HepG2 (cell line): Measurements from ENCODE around the gene XRCC1. TPM values are rescaled to one million over a fixed set of nuclear protein-coding genes. Genes with fewer than 3 reads are reported as not detected.

Experiments
- ATAC-seq: fragments of 200-7000 bp; cut with Tn5 transposase; 3 replicates; pipeline ENCODE4 v1.9.1; 2020; ENCODE audit warnings: mild to moderate bottlenecking, moderate library complexity
- BruUV-seq: library from RNA; stranded (reverse); fragments of 400-500 nt; replicated peaks from 2 replicates; lab custom pipeline; 2021; lab: Mats Ljungman, UMichigan
- CTCF ChIA-PET: fragments of 300-600 bp; formaldehyde crosslinking; extraction: SDS; loops from one replicate; lab custom pipeline; 2021; ENCODE audit warnings: low total read pairs, inconsistent platforms, low intra/inter-chr PET ratio; lab: Yijun Ruan, JAX
- POLR2A ChIA-PET: fragments of 350-600 bp; sonication (Branson Sonifier 250); formaldehyde crosslinking; loops from one replicate; lab custom pipeline; 2020; ENCODE audit warnings: antibody characterized with exemption, inconsistent platforms; lab: Yijun Ruan, JAX
- DNase-seq: peaks from one replicate; pipeline ENCODE4 v3.0.0-alpha.2; 2015; ENCODE audit warnings: low spot score
- FAIRE-seq: peaks from 3 replicates; lab custom pipeline; 2011; peaks lifted over from hg19 to GRCh38; lab: Jason Lieb, UNC
- H2AFZ ChIP-seq: one replicate; pipeline ENCODE4 v1.6.1; 2011; ENCODE audit warnings: low read length, inconsistent platforms
- H3K27ac ChIP-seq: fragments of 300-600 bp; 3 replicates; pipeline ENCODE4 v1.8.0; 2011; ENCODE audit warnings: mixed run types, mild to moderate bottlenecking, mixed read lengths, low read length, inconsistent platforms; ENCODE audit not compliant: insufficient read depth; ENCODE audit errors: extremely low read length
- H3K27me3 ChIP-seq, 2 experiments: fragments of 200-600 bp in 1 of 2; 2 replicates in 1 of 2; 3 replicates in 1 of 2; pipeline versions ENCODE4 v1.6.0 to v1.8.0; 2011; ENCODE audit warnings: low read length in 2 of 2, mild to moderate bottlenecking in 2 of 2, moderate library complexity in 2 of 2, inconsistent platforms in 1 of 2; ENCODE audit not compliant: insufficient read depth in 2 of 2, control insufficient read depth in 1 of 2
- H3K36me3 ChIP-seq, 2 experiments: fragments of 200-600 bp in 1 of 2; replicated peaks in 1 of 2; 2 replicates in 1 of 2; 3 replicates in 1 of 2; pipeline versions ENCODE4 v1.5.1 to v1.8.0; 2011; ENCODE audit warnings: low read length in 2 of 2, inconsistent platforms in 1 of 2; ENCODE audit not compliant: insufficient read depth in 2 of 2, control insufficient read depth in 1 of 2
- H3K4me1 ChIP-seq: 2 replicates; pipeline ENCODE4 v1.5.1; 2012; ENCODE audit warnings: low read length, inconsistent platforms; ENCODE audit not compliant: insufficient read depth
- H3K4me2 ChIP-seq: 2 replicates; pipeline ENCODE4 v1.6.0; 2011; ENCODE audit warnings: low read depth, low read length, inconsistent platforms
- H3K4me3 ChIP-seq, 3 experiments: fragments of 200-600 bp in 1 of 3; sonication (generic), shearing (Covaris generic) in 1 of 3; replicated peaks in 1 of 3; 2 replicates each; pipeline ENCODE4 v1.5.1; 2011 to 2016; ENCODE audit warnings: low read length in 3 of 3, inconsistent platforms in 2 of 3, low read depth in 2 of 3, mild to moderate bottlenecking in 2 of 3, control low read depth in 1 of 3, mixed read lengths in 1 of 3; ENCODE audit not compliant: insufficient read depth in 1 of 3
- H3K79me2 ChIP-seq: one replicate; pipeline ENCODE4 v1.6.1; 2011; ENCODE audit warnings: low read length, inconsistent platforms; ENCODE audit not compliant: insufficient read depth
- H3K9ac ChIP-seq: 2 replicates; pipeline ENCODE4 v1.6.0; 2011; ENCODE audit warnings: mild to moderate bottlenecking, low read depth, low read length, inconsistent platforms; ENCODE audit not compliant: insufficient read depth
- H3K9me3 ChIP-seq: 2 replicates; pipeline ENCODE4 v1.5.1; 2012; ENCODE audit warnings: mild to moderate bottlenecking, low read length
- H4K20me1 ChIP-seq: 2 replicates; pipeline ENCODE4 v1.6.0; 2011; ENCODE audit warnings: inconsistent platforms, mild to moderate bottlenecking, low read length, moderate library complexity; ENCODE audit not compliant: insufficient read depth
- WGBS: methylation state at CpG from one replicate; pipeline ENCODE4 v1.1.6; 2017; ENCODE audit warnings: low lambda C conversion rate; 5-methylcytosine and 5-hydroxymethylcytosine counted together
- in situ Hi-C: cut with HindIII; loops from 2 replicates; pipeline ENCODE4 v1.10.0; 2017; ENCODE audit warnings: low pct_unique_long_range_greater_than_20kb; ENCODE audit not compliant: extremely low pct_ligation_motif_present
- intact Hi-C: fragments of 100-400 bp; cut with micrococcal nuclease; formaldehyde crosslinking; loops from one replicate; pipeline ENCODE4 v1.10.0; 2022; ENCODE audit not compliant: unreplicated experiment
- polyA plus RNA-seq, 8 experiments: library from polyadenylated mRNA; depleted of rRNA in 3 of 8; stranded (reverse) in 7 of 8; unstranded in 1 of 8; fragments of >200 nt; fragmentation: Illumina TruSeq in 4 of 8; extraction: Trizol in 4 of 8; gene quantifications; 2 replicates each; pipeline versions ENCODE4 v1.2.1 to v1.2.3, GENCODE V29; 2011 to 2016; ENCODE audit warnings: low read depth in 4 of 8, missing spikeins in 1 of 8, mixed read lengths in 1 of 8; ENCODE audit not compliant: insufficient read depth in 1 of 8
- total RNA-seq, 5 experiments: library from RNA; depleted of rRNA; stranded (reverse); fragments of >200 nt; fragmentation: Illumina TruSeq; extraction: Trizol; gene quantifications; 2 replicates each; pipeline ENCODE4 v1.2.3, GENCODE V29; 2016; ENCODE audit warnings: low read depth in 1 of 5
- TF ChIP-seq, protein P1 (sequence below): sonication (generic); formaldehyde crosslinking; IDR thresholded peaks from 2 replicates; pipeline ENCODE4 v1.4.0; 2020; ENCODE audit warnings: missing genetic modification reagents, borderline replicate concordance

The XRCC1 gene
- total and polyA plus RNA-seq, 2 of the 13 experiments (the other 11 are each of a cell fraction or from before 2014, with no cell fraction given) = 24.7 to 26.3 TPM

GRCh38 chr19:43622070-43622469 is 46.7 kb upstream of the XRCC1 start:
- Histone ChIP-seq H3K9ac (no peak overlapping the region), H3K79me2 (peaks cover 11% of the 10 kb centered on the region), H4K20me1 (no peaks in the 10 kb centered on the region), H3K27ac (no peak overlapping the region), H2AFZ (no peak overlapping the region), H3K36me3 (peaks cover 0 to 2% of the 10 kb centered on the region in 2 experiments; a peak in 1 of 5 replicates), H3K4me1 (peaks cover 24% of the 10 kb centered on the region), H3K4me2 (no peak overlapping the region), H3K9me3 (no peaks in the 10 kb centered on the region), H3K4me3 (no peak overlapping the region), H3K27me3 (no peaks in the 10 kb centered on the region)
- ATAC-seq = no peak
- intact Hi-C loops (no loop called here), in situ Hi-C loops (no loop called here)
- BruUV-seq = no TSS peak
- DNase-seq = no peak
- POLR2A ChIA-PET = interaction anchor here (1.0 kb wide), 1 partner anchor 26 kb away, joined by 3 read pairs; the partner anchor contains the start of genes IRGQ and ZNF576
- FAIRE-seq = no peak
- 88% methylated on average over 4 of the region's 4 CpGs for WGBS
- CTCF ChIA-PET = no interaction called here
- TF ChIP-seq, protein P1, sequence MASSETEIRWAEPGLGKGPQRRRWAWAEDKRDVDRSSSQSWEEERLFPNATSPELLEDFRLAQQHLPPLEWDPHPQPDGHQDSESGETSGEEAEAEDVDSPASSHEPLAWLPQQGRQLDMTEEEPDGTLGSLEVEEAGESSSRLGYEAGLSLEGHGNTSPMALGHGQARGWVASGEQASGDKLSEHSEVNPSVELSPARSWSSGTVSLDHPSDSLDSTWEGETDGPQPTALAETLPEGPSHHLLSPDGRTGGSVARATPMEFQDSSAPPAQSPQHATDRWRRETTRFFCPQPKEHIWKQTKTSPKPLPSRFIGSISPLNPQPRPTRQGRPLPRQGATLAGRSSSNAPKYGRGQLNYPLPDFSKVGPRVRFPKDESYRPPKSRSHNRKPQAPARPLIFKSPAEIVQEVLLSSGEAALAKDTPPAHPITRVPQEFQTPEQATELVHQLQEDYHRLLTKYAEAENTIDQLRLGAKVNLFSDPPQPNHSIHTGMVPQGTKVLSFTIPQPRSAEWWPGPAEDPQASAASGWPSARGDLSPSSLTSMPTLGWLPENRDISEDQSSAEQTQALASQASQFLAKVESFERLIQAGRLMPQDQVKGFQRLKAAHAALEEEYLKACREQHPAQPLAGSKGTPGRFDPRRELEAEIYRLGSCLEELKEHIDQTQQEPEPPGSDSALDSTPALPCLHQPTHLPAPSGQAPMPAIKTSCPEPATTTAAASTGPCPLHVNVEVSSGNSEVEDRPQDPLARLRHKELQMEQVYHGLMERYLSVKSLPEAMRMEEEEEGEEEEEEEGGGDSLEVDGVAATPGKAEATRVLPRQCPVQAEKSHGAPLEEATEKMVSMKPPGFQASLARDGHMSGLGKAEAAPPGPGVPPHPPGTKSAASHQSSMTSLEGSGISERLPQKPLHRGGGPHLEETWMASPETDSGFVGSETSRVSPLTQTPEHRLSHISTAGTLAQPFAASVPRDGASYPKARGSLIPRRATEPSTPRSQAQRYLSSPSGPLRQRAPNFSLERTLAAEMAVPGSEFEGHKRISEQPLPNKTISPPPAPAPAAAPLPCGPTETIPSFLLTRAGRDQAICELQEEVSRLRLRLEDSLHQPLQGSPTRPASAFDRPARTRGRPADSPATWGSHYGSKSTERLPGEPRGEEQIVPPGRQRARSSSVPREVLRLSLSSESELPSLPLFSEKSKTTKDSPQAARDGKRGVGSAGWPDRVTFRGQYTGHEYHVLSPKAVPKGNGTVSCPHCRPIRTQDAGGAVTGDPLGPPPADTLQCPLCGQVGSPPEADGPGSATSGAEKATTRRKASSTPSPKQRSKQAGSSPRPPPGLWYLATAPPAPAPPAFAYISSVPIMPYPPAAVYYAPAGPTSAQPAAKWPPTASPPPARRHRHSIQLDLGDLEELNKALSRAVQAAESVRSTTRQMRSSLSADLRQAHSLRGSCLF (CRISPR knock-in tag) = no peak
